Thyroid gland (tissue), 4 donors: Measurements from ENCODE around the gene MYO10. TPM values are rescaled to one million over a fixed set of nuclear protein-coding genes. Genes with fewer than 3 reads are reported as not detected.

Experiments used
- DNase-seq, 2 donors: peaks; one replicate each; pipeline ENCODE4 v3.0.0-alpha.2; 2019
- H3K27ac ChIP-seq, 3 donors: fragments of 200-600 bp; sonication (generic); 1 replicate in 2 of 3; 2 replicates in 1 of 3; pipeline ENCODE4 v1.5.1; 2016 to 2019; ENCODE audit warnings: mild to moderate bottlenecking in 1 of 3, moderate library complexity in 1 of 3
- H3K27me3 ChIP-seq: fragments of 200-600 bp; sonication (generic); one replicate; pipeline ENCODE4 v1.5.1; 2019
- H3K36me3 ChIP-seq, 2 donors: fragments of 200-600 bp; sonication (generic); one replicate each; pipeline ENCODE4 v1.5.1; 2016 to 2019
- H3K4me1 ChIP-seq, 2 donors: fragments of 200-600 bp; sonication (generic); one replicate each; pipeline ENCODE4 v1.5.1; 2017 to 2019
- H3K4me3 ChIP-seq, 3 donors: fragments of 200-600 bp; sonication (generic); replicated peaks in 1 of 3; 1 replicate in 2 of 3; 2 replicates in 1 of 3; pipeline ENCODE4 v1.5.1; 2016; ENCODE audit warnings: mild to moderate bottlenecking in 1 of 3
- H3K9me3 ChIP-seq: fragments of 200-600 bp; sonication (generic); one replicate; pipeline ENCODE4 v1.5.1; 2017
- CTCF ChIP-seq, 6 experiments: fragments of 200-600 bp in 3 of 6; fragments of 450-650 bp in 3 of 6; sonication (generic) in 3 of 6; IDR thresholded peaks; one replicate each; pipeline ENCODE4 v1.5.1; 2016 to 2019; ENCODE audit warnings: antibody characterized with exemption in 6 of 6, mild to moderate bottlenecking in 2 of 6, inconsistent platforms in 1 of 6, moderate library complexity in 1 of 6
- POLR2A ChIP-seq, 2 donors: fragments of 450-650 bp; IDR thresholded peaks; one replicate each; pipeline ENCODE4 v1.6.1; 2017; ENCODE audit warnings: antibody characterized with exemption in 2 of 2, mild to moderate bottlenecking in 2 of 2, moderate library complexity in 1 of 2
- WGBS, 2 donors: methylation state at CpG; one replicate each; pipeline ENCODE4 v1.1.5; 2017; 5-methylcytosine and 5-hydroxymethylcytosine counted together
- intact Hi-C: fragments of 100-400 bp; cut with DNase I; formaldehyde crosslinking; loops from one replicate; pipeline ENCODE4 v1.15.1; 2023
- total RNA-seq, 4 donors: library from RNA; depleted of rRNA; stranded (reverse); fragments of >200 nt; gene quantifications; one replicate each; pipeline ENCODE4 v1.2.3, GENCODE V29; 2016

The MYO10 gene
- total RNA-seq, 4 donors from 2014 or later = 49.2 to 89.6 (median 71.0) TPM

GRCh38 chr5:16794269-16794913 is 141.7 kb downstream of the MYO10 start:
- Histone ChIP-seq H3K36me3 (no peaks in the 10 kb centered on the region), H3K9me3 (no peaks in the 10 kb centered on the region), H3K27me3 (no peaks in the 10 kb centered on the region), H3K4me3 (no peak overlapping the region), H3K27ac (no peak overlapping the region), H3K4me1 (no peaks in the 10 kb centered on the region)
- 90% methylated on average over 21 to 23 of the region's 23 CpGs for WGBS, 2 donors
- intact Hi-C loops = loop anchor here (5.0 to 10.0 kb wide), 3 partner anchors 140 to 393 kb away; partner anchors contain the start of gene MYO10
- TF ChIP-seq CTCF (IDR thresholded peaks at IDR 0.05) = no peak
- TF ChIP-seq POLR2A (IDR thresholded peaks at IDR 0.05) = no peak
- no peak for DNase-seq

GRCh38 chr5:16792598-16793275 is 143.4 kb downstream of the MYO10 start:
- H3K27me3 ChIP-seq = no peaks in the 10 kb centered on the region
- no peaks in the 10 kb centered on the region for H3K36me3 ChIP-seq
- 83 to 86% methylated on average over 13 of the region's 13 CpGs for WGBS, 2 donors
- H3K27ac ChIP-seq = no peak overlapping the region
- no peak for DNase-seq
- H3K4me3 ChIP-seq = no peak overlapping the region
- H3K9me3 ChIP-seq = no peaks in the 10 kb centered on the region
- intact Hi-C loops = loop anchor here (5.0 to 10.0 kb wide), 3 partner anchors 142 to 395 kb away; partner anchors contain the start of gene MYO10
- H3K4me1 ChIP-seq = no peaks in the 10 kb centered on the region
- TF ChIP-seq CTCF (IDR thresholded peaks at IDR 0.05) = no peak
- TF ChIP-seq POLR2A (IDR thresholded peaks at IDR 0.05) = no peak

- WGBS, 2 donors = 86 to 89% methylated on average over 9 to 10 of the region's 10 CpGs
- Histone ChIP-seq H3K9me3 (no peaks in the 10 kb centered on the region), H3K4me1 (peaks cover 0 to 4% of the 10 kb centered on the region in 2 donors), H3K27ac (no peak overlapping the region), H3K27me3 (no peaks in the 10 kb centered on the region), H3K36me3 (no peaks in the 10 kb centered on the region), H3K4me3 (no peak overlapping the region)
- intact Hi-C loops = loop anchor here (5.0 to 10.0 kb wide), 3 partner anchors 143 to 395 kb away; partner anchors contain the start of gene MYO10
- no peak for TF ChIP-seq CTCF (IDR thresholded peaks at IDR 0.05)
- no peak for TF ChIP-seq POLR2A (IDR thresholded peaks at IDR 0.05)
- no peak for DNase-seq
These were observed 144.0 kb downstream of the MYO10 start for GRCh38 chr5:16791904-16792597.

GRCh38 chr5:16791036-16791705 is 144.9 kb downstream of the MYO10 start:
- Histone ChIP-seq H3K27ac (no peak overlapping the region), H3K9me3 (no peaks in the 10 kb centered on the region), H3K4me3 (no peak overlapping the region), H3K36me3 (no peaks in the 10 kb centered on the region), H3K4me1 (peaks cover 0 to 7% of the 10 kb centered on the region in 2 donors), H3K27me3 (no peaks in the 10 kb centered on the region)
- intact Hi-C loops = loop anchor here (5.0 to 10.0 kb wide), 3 partner anchors 144 to 396 kb away; partner anchors contain the start of gene MYO10
- DNase-seq = peak in 1 of 2 donors; percentile 29
- TF ChIP-seq POLR2A (IDR thresholded peaks at IDR 0.05) (no peak), CTCF (IDR thresholded peaks at IDR 0.05) (peak; percentile 60 to 82 (median 66))
- WGBS, 2 donors = 39 to 43% methylated on average over 6 of the region's 6 CpGs
